BE2C (cell line): Measurements from ENCODE around the gene KMT2A.
A peak's percentile ranks its signal among the peaks of the same experiment; 100 is the strongest.
"Not testable (repeated sequence)": the region's sequence is repeated elsewhere in the genome, so short reads cannot be mapped to it uniquely, and the experiment has no call there.

Source experiments
- DNase-seq: peaks from one replicate; pipeline ENCODE4 v3.0.0-alpha.2; 2020
- H3K27me3 ChIP-seq: fragments of 250-450 bp; sonication (Bioruptor Pico); 2 replicates; pipeline ENCODE4 v1.5.1; 2020; ENCODE audit warnings: mild to moderate bottlenecking
- H3K36me3 ChIP-seq: fragments of 250-450 bp; sonication (Bioruptor Pico); 2 replicates; pipeline ENCODE4 v1.5.1; 2020; ENCODE audit warnings: mild to moderate bottlenecking
- H3K4me1 ChIP-seq: fragments of 250-450 bp; sonication (Bioruptor Pico); 2 replicates; pipeline ENCODE4 v1.5.1; 2020
- H3K4me3 ChIP-seq: 2 replicates; pipeline ENCODE4 v1.5.1; 2011; ENCODE audit warnings: low read depth, low read length
- H3K9me3 ChIP-seq: fragments of 250-450 bp; sonication (Bioruptor Pico); 2 replicates; pipeline ENCODE4 v1.5.1; 2020
- CTCF ChIP-seq: IDR thresholded peaks from 2 replicates; pipeline ENCODE4 v1.5.1; 2012; ENCODE audit warnings: mild to moderate bottlenecking, low read depth, low read length

Gene KMT2A

GRCh38 chr11:118415062-118415738, 21.1 kb upstream of the KMT2A start:
- no peak for DNase-seq
- H3K9me3 ChIP-seq, result no peaks in the 10 kb centered on the region
- peak overlapping the region; percentile 13; the same call in 1 of the 2 replicates for H3K4me3 ChIP-seq
- TF ChIP-seq CTCF, result no peak
- H3K36me3 ChIP-seq, result peaks cover 8% of the 10 kb centered on the region
- no peaks in the 10 kb centered on the region for H3K27me3 ChIP-seq
- peaks cover 16% of the 10 kb centered on the region for H3K4me1 ChIP-seq

- Histone ChIP-seq H3K27me3 (no peaks in the 10 kb centered on the region), H3K4me1 (peaks cover 16% of the 10 kb centered on the region), H3K36me3 (peaks cover 8% of the 10 kb centered on the region), H3K9me3 (no peaks in the 10 kb centered on the region), H3K4me3 (peak overlapping the region; percentile 13; the same call in 1 of the 2 replicates)
- TF ChIP-seq CTCF, result no peak
- peak; percentile 91 for DNase-seq
These were observed 20.6 kb upstream of the KMT2A start for GRCh38 chr11:118415739-118416068.

- not testable (repeated sequence) for DNase-seq, H3K36me3 ChIP-seq, H3K4me3 ChIP-seq, H3K9me3 ChIP-seq, H3K27me3 ChIP-seq
- peaks cover 16% of the 10 kb centered on the region for H3K4me1 ChIP-seq
These were observed 19.4 kb upstream of the KMT2A start for GRCh38 chr11:118416900-118417299.

- DNase-seq, result no peak
- H3K4me1 ChIP-seq, result peaks cover 16% of the 10 kb centered on the region
- no peak for TF ChIP-seq CTCF
- H3K9me3 ChIP-seq, result no peaks in the 10 kb centered on the region
- H3K36me3 ChIP-seq, result peaks cover 5% of the 10 kb centered on the region; the same call in 1 of the 2 replicates
- H3K27me3 ChIP-seq, result no peaks in the 10 kb centered on the region
- no peak overlapping the region for H3K4me3 ChIP-seq
These were observed 18.5 kb upstream of the KMT2A start for GRCh38 chr11:118417801-118418200.

- H3K4me1 ChIP-seq, result peaks cover 16% of the 10 kb centered on the region
- H3K27me3 ChIP-seq, result no peaks in the 10 kb centered on the region
- no peak overlapping the region for H3K4me3 ChIP-seq
- no peaks in the 10 kb centered on the region for H3K9me3 ChIP-seq
- DNase-seq, result no peak
- H3K36me3 ChIP-seq, result peaks cover 5% of the 10 kb centered on the region; the same call in 1 of the 2 replicates
- TF ChIP-seq CTCF, result no peak
These were observed 17.5 kb upstream of the KMT2A start for GRCh38 chr11:118418766-118419165.

- no peaks in the 10 kb centered on the region; the same call in 1 of the 2 replicates for H3K27me3 ChIP-seq
- peaks cover 4% of the 10 kb centered on the region; the same call in 1 of the 2 replicates for H3K4me1 ChIP-seq
- H3K9me3 ChIP-seq, result no peaks in the 10 kb centered on the region
- H3K36me3 ChIP-seq, result no peaks in the 10 kb centered on the region
- TF ChIP-seq CTCF, result no peak
- no peak for DNase-seq
- no peak overlapping the region for H3K4me3 ChIP-seq
These were observed 8.6 kb upstream of the KMT2A start for GRCh38 chr11:118427707-118428106.

GRCh38 chr11:118430956-118431355, 5.3 kb upstream of the KMT2A start:
- no peaks in the 10 kb centered on the region for H3K9me3 ChIP-seq
- peaks cover 4% of the 10 kb centered on the region; the same call in 1 of the 2 replicates for H3K4me1 ChIP-seq
- H3K36me3 ChIP-seq, result no peaks in the 10 kb centered on the region
- TF ChIP-seq CTCF, result 0 out of 2 replicates have a peak, but pooled peaks have one; percentile 3
- no peaks in the 10 kb centered on the region for H3K27me3 ChIP-seq
- no peak overlapping the region for H3K4me3 ChIP-seq
- no peak for DNase-seq
